ENCODE results near the gene NECTIN4. TPM values are rescaled to one million over a fixed set of nuclear protein-coding genes. Genes with fewer than 3 reads are reported as not detected.

Gene NECTIN4
- total and polyA plus RNA-seq, 2 of the 13 experiments (the other 11 are each of a cell fraction or from before 2014, with no cell fraction given) = 5.9 to 12.4 TPM

GRCh38 chr1:161132410-161133219 is 43.3 kb upstream of the NECTIN4 start, which contains the start of gene DEDD (continued):
- peak; percentile 83 for TF ChIP-seq AGO2 (optimal IDR thresholded peaks at IDR 0.05; ENCODE audit: low read depth, low read length)
- TF ChIP-seq EP300 (IDR thresholded peaks at IDR 0.05; ENCODE audit: low read depth in 2 of 2, low read length in 2 of 2) = no peak
- TF ChIP-seq EP300 (CRISPR knock-in tag; IDR thresholded peaks at IDR 0.05; ENCODE audit: borderline replicate concordance) = no peak
- TF ChIP-seq ARNTL (CRISPR knock-in tag; IDR thresholded peaks at IDR 0.05) = no peak
- TF ChIP-seq KDM5B (CRISPR knock-in tag; IDR thresholded peaks at IDR 0.05; ENCODE audit: borderline replicate concordance) = no peak; the same call in 1 of the 2 replicates
- no peak for TF ChIP-seq TOE1 (CRISPR knock-in tag; IDR thresholded peaks at IDR 0.05)
- no peak for TF ChIP-seq ZBTB7B (CRISPR knock-in tag; IDR thresholded peaks at IDR 0.05)
- no peak for TF ChIP-seq ZNF746 (CRISPR knock-in tag; IDR thresholded peaks at IDR 0.05)
- TF ChIP-seq, protein P1, sequence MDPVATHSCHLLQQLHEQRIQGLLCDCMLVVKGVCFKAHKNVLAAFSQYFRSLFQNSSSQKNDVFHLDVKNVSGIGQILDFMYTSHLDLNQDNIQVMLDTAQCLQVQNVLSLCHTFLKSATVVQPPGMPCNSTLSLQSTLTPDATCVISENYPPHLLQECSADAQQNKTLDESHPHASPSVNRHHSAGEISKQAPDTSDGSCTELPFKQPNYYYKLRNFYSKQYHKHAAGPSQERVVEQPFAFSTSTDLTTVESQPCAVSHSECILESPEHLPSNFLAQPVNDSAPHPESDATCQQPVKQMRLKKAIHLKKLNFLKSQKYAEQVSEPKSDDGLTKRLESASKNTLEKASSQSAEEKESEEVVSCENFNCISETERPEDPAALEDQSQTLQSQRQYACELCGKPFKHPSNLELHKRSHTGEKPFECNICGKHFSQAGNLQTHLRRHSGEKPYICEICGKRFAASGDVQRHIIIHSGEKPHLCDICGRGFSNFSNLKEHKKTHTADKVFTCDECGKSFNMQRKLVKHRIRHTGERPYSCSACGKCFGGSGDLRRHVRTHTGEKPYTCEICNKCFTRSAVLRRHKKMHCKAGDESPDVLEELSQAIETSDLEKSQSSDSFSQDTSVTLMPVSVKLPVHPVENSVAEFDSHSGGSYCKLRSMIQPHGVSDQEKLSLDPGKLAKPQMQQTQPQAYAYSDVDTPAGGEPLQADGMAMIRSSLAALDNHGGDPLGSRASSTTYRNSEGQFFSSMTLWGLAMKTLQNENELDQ (CRISPR knock-in tag; IDR thresholded peaks at IDR 0.05; ENCODE audit: borderline replicate concordance) = no peak
- TF ChIP-seq, protein P2, sequence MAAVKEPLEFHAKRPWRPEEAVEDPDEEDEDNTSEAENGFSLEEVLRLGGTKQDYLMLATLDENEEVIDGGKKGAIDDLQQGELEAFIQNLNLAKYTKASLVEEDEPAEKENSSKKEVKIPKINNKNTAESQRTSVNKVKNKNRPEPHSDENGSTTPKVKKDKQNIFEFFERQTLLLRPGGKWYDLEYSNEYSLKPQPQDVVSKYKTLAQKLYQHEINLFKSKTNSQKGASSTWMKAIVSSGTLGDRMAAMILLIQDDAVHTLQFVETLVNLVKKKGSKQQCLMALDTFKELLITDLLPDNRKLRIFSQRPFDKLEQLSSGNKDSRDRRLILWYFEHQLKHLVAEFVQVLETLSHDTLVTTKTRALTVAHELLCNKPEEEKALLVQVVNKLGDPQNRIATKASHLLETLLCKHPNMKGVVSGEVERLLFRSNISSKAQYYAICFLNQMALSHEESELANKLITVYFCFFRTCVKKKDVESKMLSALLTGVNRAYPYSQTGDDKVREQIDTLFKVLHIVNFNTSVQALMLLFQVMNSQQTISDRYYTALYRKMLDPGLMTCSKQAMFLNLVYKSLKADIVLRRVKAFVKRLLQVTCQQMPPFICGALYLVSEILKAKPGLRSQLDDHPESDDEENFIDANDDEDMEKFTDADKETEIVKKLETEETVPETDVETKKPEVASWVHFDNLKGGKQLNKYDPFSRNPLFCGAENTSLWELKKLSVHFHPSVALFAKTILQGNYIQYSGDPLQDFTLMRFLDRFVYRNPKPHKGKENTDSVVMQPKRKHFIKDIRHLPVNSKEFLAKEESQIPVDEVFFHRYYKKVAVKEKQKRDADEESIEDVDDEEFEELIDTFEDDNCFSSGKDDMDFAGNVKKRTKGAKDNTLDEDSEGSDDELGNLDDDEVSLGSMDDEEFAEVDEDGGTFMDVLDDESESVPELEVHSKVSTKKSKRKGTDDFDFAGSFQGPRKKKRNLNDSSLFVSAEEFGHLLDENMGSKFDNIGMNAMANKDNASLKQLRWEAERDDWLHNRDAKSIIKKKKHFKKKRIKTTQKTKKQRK (IDR thresholded peaks at IDR 0.05; ENCODE audit: low read length) = no peak
- TF ChIP-seq ZZZ3 (CRISPR knock-in tag; IDR thresholded peaks at IDR 0.05; ENCODE audit: borderline replicate concordance) = no peak
- TF ChIP-seq ZNF790 (CRISPR knock-in tag; IDR thresholded peaks at IDR 0.05; ENCODE audit: borderline replicate concordance) = no peak
- no peak for TF ChIP-seq ZNF430 (CRISPR knock-in tag; IDR thresholded peaks at IDR 0.05)
- no peak for TF ChIP-seq FOXJ3 (CRISPR knock-in tag; IDR thresholded peaks at IDR 0.05; ENCODE audit: borderline replicate concordance)
- no peak for TF ChIP-seq SMAD9 (CRISPR knock-in tag; IDR thresholded peaks at IDR 0.05)
- no peak for TF ChIP-seq ZNF720 (CRISPR knock-in tag; IDR thresholded peaks at IDR 0.05)
- TF ChIP-seq SP1 (IDR thresholded peaks at IDR 0.05) = no peak
- peak; percentile 9; the same call in 1 of the 2 replicates for TF ChIP-seq SP1 (CRISPR knock-in tag; IDR thresholded peaks at IDR 0.05)
- TF ChIP-seq ZNF776 (CRISPR knock-in tag; IDR thresholded peaks at IDR 0.05) = no peak
- no peak; the same call in 1 of the 2 replicates for TF ChIP-seq DZIP1 (CRISPR knock-in tag; IDR thresholded peaks at IDR 0.05)
- TF ChIP-seq ZNF841 (CRISPR knock-in tag; IDR thresholded peaks at IDR 0.05; ENCODE audit: borderline replicate concordance) = no peak
- TF ChIP-seq ZNF816 (CRISPR knock-in tag; IDR thresholded peaks at IDR 0.05; ENCODE audit: borderline replicate concordance) = no peak
- peak; percentile 75 for TF ChIP-seq SAP130 (CRISPR knock-in tag; IDR thresholded peaks at IDR 0.05; ENCODE audit: low read depth)

All from HepG2 (cell line).